Measurements from ENCODE around the gene LRRC37A3.

LRRC37A3 gene

DNA sequence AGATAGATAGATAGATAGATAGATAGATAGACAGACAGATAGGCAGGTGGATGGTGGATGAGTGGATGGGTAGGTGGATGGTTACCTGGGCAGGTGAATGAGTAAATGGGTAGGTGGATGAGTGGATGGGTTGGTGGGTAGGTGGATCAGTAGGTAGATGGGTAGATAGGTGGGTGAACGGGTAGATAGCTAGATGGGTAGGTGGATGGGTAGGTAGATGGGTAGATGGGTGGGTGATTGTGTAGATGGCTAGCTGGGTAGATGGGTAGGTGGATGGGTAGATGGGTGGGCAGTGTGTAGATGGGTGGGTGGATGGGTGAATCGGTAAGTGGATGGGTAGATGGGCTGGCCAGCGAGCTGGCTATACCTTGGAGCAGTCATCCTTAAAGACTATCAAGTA lies 21.8 kb upstream of the LRRC37A3 start:
- no peaks in the 10 kb centered on the region for H3K27me3 ChIP-seq (ENCODE audit: insufficient read depth, low read length, poor library complexity, severe bottlenecking)
- H2AFZ ChIP-seq (ENCODE audit: low read length): no peak overlapping the region
- no peak overlapping the region for H3K4me2 ChIP-seq (ENCODE audit: low read depth, low read length, poor library complexity, severe bottlenecking)
- peaks cover 6% of the 10 kb centered on the region for H3K4me1 ChIP-seq (ENCODE audit: insufficient read depth, low read length, poor library complexity, severe bottlenecking)
- H3K9me2 ChIP-seq (replicated peaks; ENCODE audit: low read depth, low read length): no peaks in the 10 kb centered on the region
- TF ChIP-seq, protein P1, sequence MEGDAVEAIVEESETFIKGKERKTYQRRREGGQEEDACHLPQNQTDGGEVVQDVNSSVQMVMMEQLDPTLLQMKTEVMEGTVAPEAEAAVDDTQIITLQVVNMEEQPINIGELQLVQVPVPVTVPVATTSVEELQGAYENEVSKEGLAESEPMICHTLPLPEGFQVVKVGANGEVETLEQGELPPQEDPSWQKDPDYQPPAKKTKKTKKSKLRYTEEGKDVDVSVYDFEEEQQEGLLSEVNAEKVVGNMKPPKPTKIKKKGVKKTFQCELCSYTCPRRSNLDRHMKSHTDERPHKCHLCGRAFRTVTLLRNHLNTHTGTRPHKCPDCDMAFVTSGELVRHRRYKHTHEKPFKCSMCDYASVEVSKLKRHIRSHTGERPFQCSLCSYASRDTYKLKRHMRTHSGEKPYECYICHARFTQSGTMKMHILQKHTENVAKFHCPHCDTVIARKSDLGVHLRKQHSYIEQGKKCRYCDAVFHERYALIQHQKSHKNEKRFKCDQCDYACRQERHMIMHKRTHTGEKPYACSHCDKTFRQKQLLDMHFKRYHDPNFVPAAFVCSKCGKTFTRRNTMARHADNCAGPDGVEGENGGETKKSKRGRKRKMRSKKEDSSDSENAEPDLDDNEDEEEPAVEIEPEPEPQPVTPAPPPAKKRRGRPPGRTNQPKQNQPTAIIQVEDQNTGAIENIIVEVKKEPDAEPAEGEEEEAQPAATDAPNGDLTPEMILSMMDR (conservative IDR thresholded peaks at IDR 0.05; ENCODE audit: low read length): no peak
- no peak for TF ChIP-seq EZH2phosphoT487 (IDR thresholded peaks at IDR 0.05; ENCODE audit: borderline replicate concordance)
- H3K36me3 ChIP-seq (ENCODE audit: insufficient read depth, low read length): no peaks in the 10 kb centered on the region
- no peak overlapping the region for H3K9ac ChIP-seq (ENCODE audit: low read depth, low read length, poor library complexity, severe bottlenecking)
- H3F3A ChIP-seq (ENCODE audit: low read depth): no peaks in the 10 kb centered on the region
- H4K20me1 ChIP-seq (ENCODE audit: insufficient read depth, low read length, poor library complexity, severe bottlenecking): no peaks in the 10 kb centered on the region
- H3K4me3 ChIP-seq (ENCODE audit: low read length, poor library complexity, severe bottlenecking): no peak overlapping the region
- H3K9me3 ChIP-seq (ENCODE audit: insufficient read depth, low read depth, low read length): no peaks in the 10 kb centered on the region
- H3K79me2 ChIP-seq (ENCODE audit: insufficient read depth, low read length): no peaks in the 10 kb centered on the region

DNA sequence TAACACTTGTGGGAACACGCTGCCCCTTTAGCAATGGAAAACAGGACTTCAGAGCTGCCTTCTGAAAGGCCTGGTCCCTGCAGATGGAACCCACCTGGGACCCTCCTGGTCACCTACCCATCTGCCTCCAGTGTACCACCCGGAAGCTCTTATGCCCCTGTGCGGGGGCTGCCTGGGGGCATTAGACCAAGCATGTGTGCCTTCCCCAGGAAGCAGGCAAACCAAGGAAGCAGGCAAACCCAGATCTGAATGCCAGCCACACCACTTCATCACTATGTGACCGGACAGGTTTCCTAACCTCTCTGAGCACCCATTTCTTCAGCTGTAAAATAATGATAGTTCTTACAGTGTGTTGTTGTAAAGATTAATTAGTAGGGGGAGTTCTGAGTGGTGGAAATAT lies 20.8 kb upstream of the LRRC37A3 start:
- no peaks in the 10 kb centered on the region for H3F3A ChIP-seq (ENCODE audit: low read depth)
- no peak overlapping the region for H3K9ac ChIP-seq (ENCODE audit: low read depth, low read length, poor library complexity, severe bottlenecking)
- TF ChIP-seq, protein P1 (conservative IDR thresholded peaks at IDR 0.05; ENCODE audit: low read length): no peak

DNA sequence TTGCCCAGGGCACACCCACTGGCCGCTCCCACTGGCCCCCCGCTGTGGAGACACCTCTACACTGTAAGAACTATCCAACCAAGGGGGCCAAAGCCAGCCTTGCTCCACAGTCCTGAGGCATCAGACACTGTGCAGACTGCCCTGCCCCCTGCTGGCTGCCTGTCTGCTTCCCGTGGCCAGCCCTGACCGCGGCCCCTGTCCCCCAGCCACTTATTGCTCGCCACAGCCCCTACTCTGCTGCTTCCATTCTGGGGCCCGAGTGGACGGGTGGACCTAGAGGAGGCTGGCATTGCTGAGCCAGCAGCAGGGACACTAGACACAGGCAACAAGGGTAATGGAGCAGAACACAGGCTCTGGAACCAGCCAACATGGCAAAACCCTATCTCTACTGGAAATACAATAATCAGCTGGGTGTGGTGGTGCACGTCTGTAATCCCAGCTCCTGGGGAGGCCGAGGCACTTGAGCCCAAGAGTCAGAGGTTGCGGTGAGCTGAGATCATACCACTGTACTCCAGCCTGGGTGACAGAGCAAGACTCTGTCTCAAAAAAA lies 19.7 kb upstream of the LRRC37A3 start:
- Histone ChIP-seq H2AFZ (ENCODE audit: low read length) (peak overlapping the region; percentile 66; the same call in 1 of the 2 replicates), H3K9ac (ENCODE audit: low read depth, low read length, poor library complexity, severe bottlenecking) (peak overlapping the region; percentile 17), H3K9me2 (replicated peaks; ENCODE audit: low read depth, low read length) (no peaks in the 10 kb centered on the region), H3K4me2 (ENCODE audit: low read depth, low read length, poor library complexity, severe bottlenecking) (peak overlapping the region; percentile 30), H3K9me3 (ENCODE audit: insufficient read depth, low read depth, low read length) (no peaks in the 10 kb centered on the region), H4K20me1 (ENCODE audit: insufficient read depth, low read length, poor library complexity, severe bottlenecking) (no peaks in the 10 kb centered on the region), H3K79me2 (ENCODE audit: insufficient read depth, low read length) (no peaks in the 10 kb centered on the region), H3K4me3 (ENCODE audit: low read length, poor library complexity, severe bottlenecking) (no peak overlapping the region), H3K36me3 (ENCODE audit: insufficient read depth, low read length) (no peaks in the 10 kb centered on the region), H3K27me3 (ENCODE audit: insufficient read depth, low read length, poor library complexity, severe bottlenecking) (no peaks in the 10 kb centered on the region), H3K4me1 (ENCODE audit: insufficient read depth, low read length, poor library complexity, severe bottlenecking) (peaks cover 6% of the 10 kb centered on the region), H3F3A (ENCODE audit: low read depth) (no peaks in the 10 kb centered on the region)
- TF ChIP-seq, protein P1 (conservative IDR thresholded peaks at IDR 0.05; ENCODE audit: low read length): peak; percentile 85
- TF ChIP-seq EZH2phosphoT487 (IDR thresholded peaks at IDR 0.05; ENCODE audit: borderline replicate concordance): no peak

More for the DNA sequence above, 20.8 kb upstream of the LRRC37A3 start:
- Histone ChIP-seq H3K4me1 (ENCODE audit: insufficient read depth, low read length, poor library complexity, severe bottlenecking) (peaks cover 6% of the 10 kb centered on the region), H3K9me3 (ENCODE audit: insufficient read depth, low read depth, low read length) (no peaks in the 10 kb centered on the region), H3K4me3 (ENCODE audit: low read length, poor library complexity, severe bottlenecking) (no peak overlapping the region), H3K27me3 (ENCODE audit: insufficient read depth, low read length, poor library complexity, severe bottlenecking) (no peaks in the 10 kb centered on the region), H3K9me2 (replicated peaks; ENCODE audit: low read depth, low read length) (no peaks in the 10 kb centered on the region), H4K20me1 (ENCODE audit: insufficient read depth, low read length, poor library complexity, severe bottlenecking) (no peaks in the 10 kb centered on the region), H3K4me2 (ENCODE audit: low read depth, low read length, poor library complexity, severe bottlenecking) (no peak overlapping the region), H3K36me3 (ENCODE audit: insufficient read depth, low read length) (no peaks in the 10 kb centered on the region), H3K79me2 (ENCODE audit: insufficient read depth, low read length) (no peaks in the 10 kb centered on the region), H2AFZ (ENCODE audit: low read length) (no peak overlapping the region)
